Panc1 (cell line): ENCODE data around the gene ADSL.

Experiments
- POLR2AphosphoS5 ChIP-seq: IDR thresholded peaks from 2 replicates; pipeline ENCODE4 v1.6.1; 2012; ENCODE audit warnings: mild to moderate bottlenecking, low read depth, low read length, moderate library complexity
- SIN3A ChIP-seq: IDR thresholded peaks from 2 replicates; pipeline ENCODE4 v1.6.1; 2012; ENCODE audit warnings: low read depth, mild to moderate bottlenecking, low read length, moderate library complexity, borderline replicate concordance; ENCODE audit not compliant: insufficient read depth
- TCF7L2 ChIP-seq: IDR thresholded peaks from 2 replicates; pipeline ENCODE4 v1.6.1; 2011; ENCODE audit warnings: mild to moderate bottlenecking, low read depth, low read length, inconsistent platforms
- TF ChIP-seq, protein P1 (sequence below): fragments of 450-650 bp; IDR thresholded peaks from 2 replicates; pipeline ENCODE4 v1.5.1; 2017; ENCODE audit warnings: mild to moderate bottlenecking

GRCh38 chr22:40329466-40329865 lies 16.8 kb upstream of the ADSL start:
- TF ChIP-seq POLR2AphosphoS5 = no peak
- TF ChIP-seq, protein P1, sequence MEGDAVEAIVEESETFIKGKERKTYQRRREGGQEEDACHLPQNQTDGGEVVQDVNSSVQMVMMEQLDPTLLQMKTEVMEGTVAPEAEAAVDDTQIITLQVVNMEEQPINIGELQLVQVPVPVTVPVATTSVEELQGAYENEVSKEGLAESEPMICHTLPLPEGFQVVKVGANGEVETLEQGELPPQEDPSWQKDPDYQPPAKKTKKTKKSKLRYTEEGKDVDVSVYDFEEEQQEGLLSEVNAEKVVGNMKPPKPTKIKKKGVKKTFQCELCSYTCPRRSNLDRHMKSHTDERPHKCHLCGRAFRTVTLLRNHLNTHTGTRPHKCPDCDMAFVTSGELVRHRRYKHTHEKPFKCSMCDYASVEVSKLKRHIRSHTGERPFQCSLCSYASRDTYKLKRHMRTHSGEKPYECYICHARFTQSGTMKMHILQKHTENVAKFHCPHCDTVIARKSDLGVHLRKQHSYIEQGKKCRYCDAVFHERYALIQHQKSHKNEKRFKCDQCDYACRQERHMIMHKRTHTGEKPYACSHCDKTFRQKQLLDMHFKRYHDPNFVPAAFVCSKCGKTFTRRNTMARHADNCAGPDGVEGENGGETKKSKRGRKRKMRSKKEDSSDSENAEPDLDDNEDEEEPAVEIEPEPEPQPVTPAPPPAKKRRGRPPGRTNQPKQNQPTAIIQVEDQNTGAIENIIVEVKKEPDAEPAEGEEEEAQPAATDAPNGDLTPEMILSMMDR = no peak
- TF ChIP-seq SIN3A = no peak
- no peak for TF ChIP-seq TCF7L2
